GM12878 (cell line): Measurements from ENCODE around the gene BLNK. TPM values are rescaled to one million over a fixed set of nuclear protein-coding genes. Genes with fewer than 3 reads are reported as not detected.

ENCODE experiments used
- ASH2L ChIP-seq: fragments of 300-600, 200-600 bp; sonication (generic); IDR thresholded peaks from 2 replicates; pipeline ENCODE4 v1.6.1; 2017; ENCODE audit warnings: low read depth, mild to moderate bottlenecking, borderline replicate concordance
- BCL11A ChIP-seq: IDR thresholded peaks from 2 replicates; pipeline ENCODE4 v1.6.1; 2011; ENCODE audit warnings: low read depth, low read length
- CBX3 ChIP-seq: fragments of 200-600 bp; sonication (generic); IDR thresholded peaks from 2 replicates; pipeline ENCODE4 v1.6.1; 2016; ENCODE audit warnings: low read depth, borderline replicate concordance
- CBX5 ChIP-seq: sonication (generic); IDR thresholded peaks from 2 replicates; pipeline ENCODE4 v1.6.1; 2016; ENCODE audit warnings: low read depth, moderate library complexity, mild to moderate bottlenecking, inconsistent platforms
- CUX1 ChIP-seq: IDR thresholded peaks from 2 replicates; pipeline ENCODE4 v1.6.1; 2012; ENCODE audit warnings: improper control_type of control experiment, low read depth, low read length; ENCODE audit not compliant: insufficient replicate concordance
- IRF4 ChIP-seq: IDR thresholded peaks from 2 replicates; pipeline ENCODE4 v1.6.1; 2011; ENCODE audit warnings: low read depth, low read length
- KLF5 ChIP-seq: fragments of 450-650 bp; IDR thresholded peaks from 2 replicates; pipeline ENCODE4 v1.6.1; 2014; ENCODE audit warnings: mild to moderate bottlenecking; ENCODE audit not compliant: partially characterized antibody
- MXI1 ChIP-seq: fragments of 150-350 bp; IDR thresholded peaks from 2 replicates; pipeline ENCODE4 v1.6.1; 2011; ENCODE audit warnings: low read depth, mild to moderate bottlenecking, inconsistent platforms, low read length, improper control_type of control experiment
- NFXL1 ChIP-seq: fragments of 450-650 bp; IDR thresholded peaks from 2 replicates; pipeline ENCODE4 v1.6.1; 2017; ENCODE audit warnings: antibody characterized with exemption, mild to moderate bottlenecking, borderline replicate concordance
- NR2C1 ChIP-seq: fragments of 450-650 bp; IDR thresholded peaks from 2 replicates; pipeline ENCODE4 v1.6.1; 2017; ENCODE audit warnings: antibody characterized with exemption, mild to moderate bottlenecking, moderate library complexity
- NR2F1 ChIP-seq: fragments of 450-650 bp; conservative IDR thresholded peaks from 2 replicates; pipeline ENCODE4 v1.6.1; 2017; ENCODE audit warnings: mild to moderate bottlenecking
- SIX5 ChIP-seq: IDR thresholded peaks from 2 replicates; pipeline ENCODE4 v1.6.1; 2011; ENCODE audit warnings: mild to moderate bottlenecking, low read depth, low read length, moderate library complexity; ENCODE audit not compliant: severe bottlenecking
- SUPT20H ChIP-seq: IDR thresholded peaks from 2 replicates; pipeline ENCODE4 v1.6.1; 2011; ENCODE audit warnings: low read depth, mild to moderate bottlenecking, low read length, moderate library complexity, borderline replicate concordance; ENCODE audit not compliant: control insufficient read depth
- ZBTB40 ChIP-seq: fragments of 450-650 bp; IDR thresholded peaks from 2 replicates; pipeline ENCODE4 v1.6.1; 2016; ENCODE audit warnings: mild to moderate bottlenecking, moderate library complexity, borderline replicate concordance
- ZNF207 ChIP-seq: fragments of 450-650 bp; IDR thresholded peaks from 2 replicates; pipeline ENCODE4 v1.6.1; 2014; ENCODE audit warnings: antibody characterized with exemption, mild to moderate bottlenecking, borderline replicate concordance
- polyA plus RNA-seq, 11 experiments: library from polyadenylated mRNA; depleted of rRNA in 4 of 11; unstranded in 6 of 11; stranded (reverse) in 5 of 11; fragments of >200 nt; fragmentation: Nextera tagmentation in 4 of 11; fragmentation: Illumina TruSeq in 1 of 11; extraction: Ambion mirVana in 4 of 11; extraction: Trizol in 1 of 11; gene quantifications; 1 replicate in 1 of 11; 2 replicates in 10 of 11; pipeline versions ENCODE4 v1.2.1 to v1.2.3, GENCODE V29; 2011 to 2016; ENCODE audit warnings: inconsistent platforms in 2 of 11, missing spikeins in 2 of 11, low read depth in 1 of 11
- total RNA-seq, 4 experiments: library from RNA; depleted of rRNA in 3 of 4; stranded (reverse); fragments of >200 nt in 3 of 4; fragmentation: Illumina TruSeq in 1 of 4; extraction: Trizol in 1 of 4; gene quantifications; 2 replicates each; pipeline versions ENCODE4 v1.2.1 to v1.2.3, GENCODE V29; 2013 to 2021
- TF ChIP-seq, protein P1 (sequence below): IDR thresholded peaks from 2 replicates; pipeline ENCODE4 v1.6.1; 2011; ENCODE audit warnings: mild to moderate bottlenecking, low read depth, low read length, moderate library complexity; ENCODE audit not compliant: insufficient replicate concordance
- TF ChIP-seq, protein P2 (sequence below): fragments of 450-650 bp; IDR thresholded peaks from 2 replicates; pipeline ENCODE4 v1.6.1; 2014; ENCODE audit warnings: mild to moderate bottlenecking

Gene BLNK
- total and polyA plus RNA-seq, 10 of the 15 experiments (the other 5 are each of a cell fraction or from before 2014, with no cell fraction given): 79.5 to 201 (median 139) TPM

DNA sequence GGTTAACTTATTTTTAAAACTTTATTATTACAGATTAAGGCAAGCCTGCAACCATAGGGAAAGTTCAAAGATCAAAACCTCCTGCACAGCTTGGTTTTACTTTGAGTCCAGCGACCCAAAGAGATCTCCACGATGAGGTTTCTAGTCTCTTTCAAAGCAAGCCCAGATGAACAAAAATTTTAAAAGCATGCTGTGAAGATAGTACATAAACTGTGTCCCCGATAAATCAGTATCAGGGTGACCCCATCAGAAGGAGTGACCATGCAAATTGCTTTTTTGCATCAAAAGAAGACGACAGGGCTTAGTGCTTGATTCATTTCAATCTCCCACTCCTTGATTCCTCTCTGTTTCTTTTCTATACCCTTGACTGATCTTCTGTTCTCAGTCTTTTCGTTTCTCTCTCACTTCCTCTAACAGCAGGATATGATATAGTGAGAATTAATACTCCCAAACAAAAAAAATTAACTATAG, 16.8 kb upstream of the BLNK start (continued):
- TF ChIP-seq KLF5 (no peak), ASH2L (no peak), CBX3 (no peak), NR2C1 (no peak), CUX1 (peak; percentile 19), BCL11A (peak; percentile 29; the same call in 1 of the 2 replicates), CBX5 (no peak), SUPT20H (no peak), NR2F1 (peak; percentile 83), MXI1 (no peak), SIX5 (no peak), NFXL1 (no peak), ZBTB40 (no peak), ZNF207 (no peak), IRF4 (peak; percentile 60; the same call in 1 of the 2 replicates)
- TF ChIP-seq, protein P1, sequence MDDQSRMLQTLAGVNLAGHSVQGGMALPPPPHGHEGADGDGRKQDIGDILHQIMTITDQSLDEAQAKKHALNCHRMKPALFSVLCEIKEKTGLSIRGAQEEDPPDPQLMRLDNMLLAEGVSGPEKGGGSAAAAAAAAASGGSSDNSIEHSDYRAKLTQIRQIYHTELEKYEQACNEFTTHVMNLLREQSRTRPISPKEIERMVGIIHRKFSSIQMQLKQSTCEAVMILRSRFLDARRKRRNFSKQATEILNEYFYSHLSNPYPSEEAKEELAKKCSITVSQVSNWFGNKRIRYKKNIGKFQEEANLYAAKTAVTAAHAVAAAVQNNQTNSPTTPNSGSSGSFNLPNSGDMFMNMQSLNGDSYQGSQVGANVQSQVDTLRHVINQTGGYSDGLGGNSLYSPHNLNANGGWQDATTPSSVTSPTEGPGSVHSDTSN: no peak
- TF ChIP-seq, protein P2, sequence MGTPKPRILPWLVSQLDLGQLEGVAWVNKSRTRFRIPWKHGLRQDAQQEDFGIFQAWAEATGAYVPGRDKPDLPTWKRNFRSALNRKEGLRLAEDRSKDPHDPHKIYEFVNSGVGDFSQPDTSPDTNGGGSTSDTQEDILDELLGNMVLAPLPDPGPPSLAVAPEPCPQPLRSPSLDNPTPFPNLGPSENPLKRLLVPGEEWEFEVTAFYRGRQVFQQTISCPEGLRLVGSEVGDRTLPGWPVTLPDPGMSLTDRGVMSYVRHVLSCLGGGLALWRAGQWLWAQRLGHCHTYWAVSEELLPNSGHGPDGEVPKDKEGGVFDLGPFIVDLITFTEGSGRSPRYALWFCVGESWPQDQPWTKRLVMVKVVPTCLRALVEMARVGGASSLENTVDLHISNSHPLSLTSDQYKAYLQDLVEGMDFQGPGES: no peak
